Breast epithelium (tissue), 4 donors: Measurements from ENCODE around the gene SIRPB1. TPM values are rescaled to one million over a fixed set of nuclear protein-coding genes. Genes with fewer than 3 reads are reported as not detected.
"Not testable (repeated sequence)": the region's sequence is repeated elsewhere in the genome, so short reads cannot be mapped to it uniquely, and the experiment has no call there.

Experiments
- DNase-seq, 2 donors: peaks; one replicate each; pipeline ENCODE4 v3.0.0-alpha.2; 2019; ENCODE audit warnings: low spot score in 2 of 2
- H3K27ac ChIP-seq, 2 donors: fragments of 200-600 bp; sonication (generic) in 1 of 2; one replicate each; pipeline ENCODE4 v1.5.1; 2016 to 2019; ENCODE audit warnings: mild to moderate bottlenecking in 1 of 2
- H3K27me3 ChIP-seq, 2 donors: fragments of 200-600 bp; sonication (generic) in 1 of 2; one replicate each; pipeline versions ENCODE4 v1.5.1 to v1.6.0; 2017 to 2019; ENCODE audit warnings: control low read depth in 1 of 2, mild to moderate bottlenecking in 1 of 2
- H3K36me3 ChIP-seq: fragments of 200-600 bp; one replicate; pipeline ENCODE4 v1.5.1; 2019
- H3K4me1 ChIP-seq, 2 donors: fragments of 200-600 bp; sonication (generic); one replicate each; pipeline ENCODE4 v1.5.1; 2016 to 2019; ENCODE audit warnings: control low read depth in 1 of 2
- H3K4me3 ChIP-seq, 3 donors: fragments of 200-600 bp; sonication (generic); 1 replicate in 2 of 3; 2 replicates in 1 of 3; pipeline ENCODE4 v1.5.1; 2016 to 2019; ENCODE audit warnings: mild to moderate bottlenecking in 3 of 3, moderate library complexity in 2 of 3
- H3K9me3 ChIP-seq, 2 donors: fragments of 200-600 bp; sonication (generic) in 1 of 2; one replicate each; pipeline ENCODE4 v1.5.1; 2016 to 2019; ENCODE audit warnings: control low read depth in 1 of 2
- POLR2A ChIP-seq: fragments of 450-650 bp; IDR thresholded peaks from one replicate; pipeline ENCODE4 v1.6.1; 2016; ENCODE audit warnings: antibody characterized with exemption, mild to moderate bottlenecking, moderate library complexity
- POLR2AphosphoS5 ChIP-seq, 3 donors: sonication (generic); formaldehyde crosslinking; IDR thresholded peaks; one replicate each; pipeline ENCODE4 v1.6.1; 2017; ENCODE audit warnings: antibody characterized with exemption in 3 of 3
- intact Hi-C: fragments of 100-400 bp; cut with DNase I; formaldehyde crosslinking; loops from one replicate; pipeline ENCODE4 v1.15.1; 2023; ENCODE audit warnings: low total_unique reads
- total RNA-seq, 3 donors: library from RNA; depleted of rRNA; stranded (reverse); fragments of >200 nt; gene quantifications; one replicate each; pipeline ENCODE4 v1.1.0, GENCODE V29; 2016
- TF ChIP-seq, protein P1 (sequence below), 3 donors: fragments of 450-650 bp; IDR thresholded peaks; one replicate each; pipeline ENCODE4 v1.5.1; 2016 to 2017; ENCODE audit warnings: antibody characterized with exemption in 3 of 3, mild to moderate bottlenecking in 3 of 3, moderate library complexity in 3 of 3

Gene SIRPB1
- total RNA-seq, 3 donors from 2014 or later, result 2.6 to 8.5 (median 5.8) TPM

DNA sequence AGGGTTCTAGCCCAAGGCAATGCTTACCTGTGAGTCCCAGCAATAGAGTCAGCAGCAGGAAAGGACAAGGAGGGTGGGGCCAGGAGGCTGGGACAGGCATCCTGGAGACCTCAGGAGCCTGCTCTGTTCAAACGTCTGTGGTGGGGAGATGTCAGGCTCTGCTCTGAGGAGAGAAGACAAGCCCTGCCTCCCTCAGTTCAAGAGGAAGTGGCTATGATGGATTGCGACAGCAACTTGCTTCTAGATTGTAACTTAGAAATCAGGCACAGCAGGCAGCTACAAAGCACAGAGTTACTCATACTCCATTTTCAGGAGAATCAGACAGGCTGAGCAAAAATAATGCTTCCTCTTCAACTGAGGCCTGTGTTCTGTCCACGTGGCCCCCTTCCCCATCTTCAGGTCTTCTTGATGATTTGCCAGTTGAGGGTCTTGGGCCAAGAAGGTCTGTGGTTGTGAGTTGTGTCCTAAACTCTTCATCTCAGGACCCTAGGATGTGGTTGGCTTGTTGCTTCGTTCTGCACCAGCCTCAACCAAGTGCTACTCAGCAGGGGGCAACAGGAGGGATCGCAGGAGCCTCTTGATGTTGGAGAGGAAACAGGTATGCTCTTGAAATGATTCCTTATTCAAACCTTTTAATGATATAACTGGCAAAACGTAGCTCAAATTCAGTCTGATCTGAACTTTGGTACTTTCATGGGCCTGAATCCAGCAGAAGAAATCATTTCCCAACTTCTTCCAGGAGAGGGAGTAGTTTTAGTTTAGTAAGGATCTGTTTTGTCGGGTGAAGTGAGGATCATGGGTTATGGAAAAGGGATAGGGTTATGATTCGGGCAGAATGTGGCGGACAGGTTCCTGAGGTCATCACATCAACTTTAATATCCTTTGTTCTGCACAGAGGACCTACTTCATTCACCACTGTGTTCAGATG, 31.0 kb downstream of the SIRPB1 start:
- no peaks in the 10 kb centered on the region for H3K4me1 ChIP-seq
- H3K27me3 ChIP-seq, result no peaks in the 10 kb centered on the region
- no peak overlapping the region for H3K27ac ChIP-seq
- DNase-seq, result no peak
- H3K9me3 ChIP-seq, result no peaks in the 10 kb centered on the region
- H3K36me3 ChIP-seq, result no peaks in the 10 kb centered on the region
- no peak overlapping the region for H3K4me3 ChIP-seq
- intact Hi-C loops, result no loop called here
- TF ChIP-seq POLR2A, result no peak
- TF ChIP-seq, protein P1, sequence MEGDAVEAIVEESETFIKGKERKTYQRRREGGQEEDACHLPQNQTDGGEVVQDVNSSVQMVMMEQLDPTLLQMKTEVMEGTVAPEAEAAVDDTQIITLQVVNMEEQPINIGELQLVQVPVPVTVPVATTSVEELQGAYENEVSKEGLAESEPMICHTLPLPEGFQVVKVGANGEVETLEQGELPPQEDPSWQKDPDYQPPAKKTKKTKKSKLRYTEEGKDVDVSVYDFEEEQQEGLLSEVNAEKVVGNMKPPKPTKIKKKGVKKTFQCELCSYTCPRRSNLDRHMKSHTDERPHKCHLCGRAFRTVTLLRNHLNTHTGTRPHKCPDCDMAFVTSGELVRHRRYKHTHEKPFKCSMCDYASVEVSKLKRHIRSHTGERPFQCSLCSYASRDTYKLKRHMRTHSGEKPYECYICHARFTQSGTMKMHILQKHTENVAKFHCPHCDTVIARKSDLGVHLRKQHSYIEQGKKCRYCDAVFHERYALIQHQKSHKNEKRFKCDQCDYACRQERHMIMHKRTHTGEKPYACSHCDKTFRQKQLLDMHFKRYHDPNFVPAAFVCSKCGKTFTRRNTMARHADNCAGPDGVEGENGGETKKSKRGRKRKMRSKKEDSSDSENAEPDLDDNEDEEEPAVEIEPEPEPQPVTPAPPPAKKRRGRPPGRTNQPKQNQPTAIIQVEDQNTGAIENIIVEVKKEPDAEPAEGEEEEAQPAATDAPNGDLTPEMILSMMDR (IDR thresholded peaks at IDR 0.05), result no peak

DNA sequence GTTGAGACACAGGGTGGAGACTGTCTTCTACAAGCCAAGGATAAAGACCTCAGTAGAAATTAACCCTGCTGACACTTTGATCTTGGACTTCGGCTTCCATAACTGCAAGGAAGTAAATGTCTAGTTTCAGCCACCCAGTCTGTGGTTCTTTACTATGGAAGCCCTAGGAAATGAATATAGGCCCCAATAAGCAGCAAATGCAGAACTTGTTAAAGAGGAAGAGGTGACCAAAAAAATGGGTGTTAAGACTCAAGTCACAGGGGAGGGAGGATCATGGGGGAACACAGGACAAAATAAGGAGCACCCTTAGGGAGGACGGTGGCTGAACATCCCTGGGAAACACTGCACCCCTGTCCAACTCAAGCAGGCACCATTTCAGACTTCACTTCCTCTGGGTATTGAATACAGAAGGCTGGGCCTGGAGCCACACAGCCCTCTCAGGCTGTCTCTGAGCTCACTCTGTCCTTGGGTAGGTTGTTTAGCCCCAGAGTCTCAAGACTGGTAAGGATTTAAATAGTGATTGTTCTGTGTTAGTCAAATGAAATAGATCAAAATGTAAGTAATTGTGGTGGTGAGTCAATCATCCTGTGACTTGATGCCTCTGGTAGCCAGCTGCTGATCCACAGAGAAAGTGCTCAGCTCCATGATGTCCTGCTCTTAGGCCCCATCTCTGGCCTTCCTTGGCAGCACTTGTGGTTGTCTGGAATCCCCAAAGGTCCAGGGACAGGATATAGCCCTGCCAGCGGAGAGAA, 31.9 kb downstream of the SIRPB1 start:
- no peak for DNase-seq
- TF ChIP-seq POLR2AphosphoS5 (IDR thresholded peaks at IDR 0.05), result no peak
- Histone ChIP-seq H3K27ac (no peak overlapping the region), H3K4me3 (no peak overlapping the region), H3K36me3 (no peaks in the 10 kb centered on the region), H3K4me1 (no peaks in the 10 kb centered on the region), H3K9me3 (no peaks in the 10 kb centered on the region), H3K27me3 (no peaks in the 10 kb centered on the region)
- intact Hi-C loops, result no loop called here

DNA sequence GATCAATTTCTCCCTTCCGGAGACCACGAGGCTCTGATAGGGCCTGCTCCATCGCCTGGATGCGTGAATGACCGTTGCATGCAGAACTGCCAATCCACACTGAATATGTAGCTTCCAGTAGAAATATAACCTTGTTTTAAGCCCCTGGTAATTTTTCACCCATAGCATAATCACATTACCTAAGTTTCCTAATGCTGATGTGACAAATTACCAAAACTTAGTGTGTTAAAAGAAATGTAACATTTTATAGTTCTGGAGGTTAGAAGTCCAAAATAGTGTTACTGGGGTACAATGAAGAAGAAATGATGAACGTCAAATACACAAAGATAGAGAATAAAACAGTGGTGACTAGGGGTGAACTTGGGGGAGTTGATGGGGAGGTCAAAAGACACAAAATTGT, 40.3 kb downstream of the SIRPB1 start:
- Histone ChIP-seq H3K36me3 (no peaks in the 10 kb centered on the region), H3K27me3 (no peaks in the 10 kb centered on the region), H3K4me1 (no peaks in the 10 kb centered on the region), H3K4me3 (no peak overlapping the region), H3K27ac (no peak overlapping the region), H3K9me3 (no peaks in the 10 kb centered on the region)
- intact Hi-C loops, result no loop called here
- DNase-seq, result no peak
- TF ChIP-seq POLR2A (no peak), POLR2AphosphoS5 (IDR thresholded peaks at IDR 0.05) (no peak)
- TF ChIP-seq, protein P1 (IDR thresholded peaks at IDR 0.05), result no peak

DNA sequence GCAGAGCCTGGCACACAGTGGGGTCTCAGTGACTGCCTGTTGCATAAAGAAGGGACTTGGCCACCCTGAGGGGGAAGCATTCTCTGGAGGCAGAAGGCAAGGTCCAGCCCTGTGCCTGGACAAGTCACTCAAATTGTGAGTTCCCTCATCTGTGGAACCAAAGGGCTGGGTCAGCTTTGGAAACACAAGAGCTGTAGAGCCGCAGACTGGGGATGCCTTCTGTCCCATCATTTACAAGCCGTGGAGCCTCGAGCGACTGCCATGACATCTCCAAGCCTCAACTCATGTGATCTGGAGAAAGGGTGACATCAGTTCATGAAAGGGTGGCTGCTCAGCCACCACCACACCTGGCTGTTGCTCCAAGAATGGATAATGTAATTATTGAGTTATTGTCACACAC, 41.9 kb downstream of the SIRPB1 start:
- Histone ChIP-seq H3K27ac (no peak overlapping the region), H3K4me1 (no peaks in the 10 kb centered on the region), H3K4me3 (no peak overlapping the region), H3K27me3 (no peaks in the 10 kb centered on the region), H3K9me3 (no peaks in the 10 kb centered on the region), H3K36me3 (no peaks in the 10 kb centered on the region)
- intact Hi-C loops, result no loop called here
- TF ChIP-seq, protein P1 (IDR thresholded peaks at IDR 0.05), result no peak
- TF ChIP-seq POLR2AphosphoS5 (IDR thresholded peaks at IDR 0.05) (no peak), POLR2A (no peak)
- DNase-seq, result no peak

DNA sequence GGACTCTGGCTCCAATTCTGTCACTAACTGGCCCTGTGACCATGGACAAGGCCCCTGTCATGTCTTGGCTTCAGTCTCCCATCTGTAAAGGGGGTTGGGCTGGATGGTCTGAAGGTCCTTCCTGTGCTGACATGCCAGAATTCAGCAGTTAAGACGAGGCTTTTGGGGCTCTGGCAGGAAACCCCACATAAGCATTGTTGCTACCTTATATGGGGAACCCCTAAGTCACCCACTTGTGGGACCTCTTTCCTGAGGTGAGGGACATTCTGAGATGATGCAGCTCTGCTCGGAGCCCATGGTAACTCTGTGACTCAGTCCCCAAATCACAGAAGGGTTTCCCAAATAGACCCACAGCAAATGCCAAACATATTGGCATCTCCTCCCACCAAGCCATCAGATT, 42.5 kb downstream of the SIRPB1 start:
- DNase-seq, H3K27ac ChIP-seq, H3K4me3 ChIP-seq, intact Hi-C loops, H3K9me3 ChIP-seq, H3K36me3 ChIP-seq, H3K4me1 ChIP-seq, H3K27me3 ChIP-seq: not testable (repeated sequence)

DNA sequence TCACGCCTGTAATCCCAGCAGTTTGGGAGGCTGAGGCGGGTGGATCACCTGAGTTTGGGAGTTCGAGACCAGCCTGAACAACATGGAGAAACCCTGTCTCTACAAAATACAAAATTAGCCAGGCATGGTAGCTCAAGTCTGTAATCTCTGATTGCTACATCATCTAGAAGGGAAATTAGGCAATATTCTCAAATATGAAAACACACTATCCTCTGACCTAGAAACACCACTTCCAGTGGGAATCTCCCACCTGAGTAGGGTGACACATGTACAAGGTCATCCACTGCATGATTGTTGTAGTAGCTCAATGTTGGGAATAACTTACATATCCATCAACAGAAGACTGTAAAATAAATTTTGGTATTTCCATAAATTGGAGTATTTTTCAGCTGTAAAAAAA, 43.2 kb downstream of the SIRPB1 start:
- DNase-seq, result no peak
- Histone ChIP-seq H3K4me3 (no peak overlapping the region), H3K9me3 (no peaks in the 10 kb centered on the region), H3K27me3 (no peaks in the 10 kb centered on the region), H3K4me1 (no peaks in the 10 kb centered on the region), H3K27ac (no peak overlapping the region), H3K36me3 (no peaks in the 10 kb centered on the region)
- intact Hi-C loops, result no loop called here
- no peak for TF ChIP-seq POLR2AphosphoS5 (IDR thresholded peaks at IDR 0.05)
- TF ChIP-seq, protein P1 (IDR thresholded peaks at IDR 0.05), result no peak
- no peak for TF ChIP-seq POLR2A

DNA sequence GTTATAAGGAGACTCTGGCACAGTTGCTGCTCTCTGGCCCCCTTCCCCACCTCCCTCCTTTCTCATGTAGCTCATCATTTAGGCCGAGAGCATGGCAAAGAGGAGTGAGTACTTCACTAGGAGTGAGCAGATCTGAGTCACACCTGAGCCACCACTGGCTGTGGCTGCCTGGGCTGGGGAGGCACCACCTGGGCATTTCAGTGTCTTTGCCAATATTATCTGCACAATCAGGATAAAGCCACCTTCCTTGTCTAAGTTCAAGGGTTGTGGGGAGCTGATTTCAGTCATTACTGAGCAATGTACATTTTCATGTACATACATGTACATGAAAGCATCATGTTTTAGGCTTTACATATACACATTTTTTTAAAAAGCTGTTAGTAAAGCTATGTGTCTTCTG, 43.8 kb downstream of the SIRPB1 start:
- H3K4me1 ChIP-seq, H3K27me3 ChIP-seq, H3K4me3 ChIP-seq, H3K9me3 ChIP-seq, DNase-seq, intact Hi-C loops, H3K36me3 ChIP-seq, H3K27ac ChIP-seq: not testable (repeated sequence)

DNA sequence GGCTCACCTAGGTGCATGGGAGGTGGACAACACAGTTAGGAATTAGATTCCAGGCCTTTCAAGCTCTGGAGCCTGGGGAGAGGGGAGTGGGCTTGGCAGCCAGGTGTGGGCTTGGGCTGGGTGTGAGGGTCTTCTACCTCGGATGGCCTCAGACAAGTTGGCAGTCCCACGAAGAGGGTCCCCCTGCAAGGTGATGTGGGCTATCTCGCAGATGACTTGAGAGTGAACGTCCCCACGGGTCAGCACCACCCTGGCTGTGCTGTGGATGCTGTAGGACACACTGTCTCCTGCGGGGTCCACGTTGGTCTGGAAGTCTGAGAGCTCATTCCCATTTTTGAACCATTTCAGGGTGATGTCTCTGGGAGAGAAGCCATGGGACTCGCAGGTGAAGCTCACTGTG, 48.2 kb downstream of the SIRPB1 start:
- H3K27ac ChIP-seq, intact Hi-C loops, H3K9me3 ChIP-seq, H3K4me1 ChIP-seq, H3K4me3 ChIP-seq, H3K27me3 ChIP-seq, DNase-seq, H3K36me3 ChIP-seq: not testable (repeated sequence)
